ENCODE results near the gene MAP3K3.
"Not testable (repeated sequence)": the region's sequence is repeated elsewhere in the genome, so short reads cannot be mapped to it uniquely, and the experiment has no call there.

MAP3K3 gene

GRCh38 chr17:63704836-63705235 is 82.6 kb downstream of the MAP3K3 start:
- DNase-seq (ENCODE audit: low read depth in 2 of 2, low spot score in 1 of 2), result no peak

GRCh38 chr17:63705657-63706056 is 83.4 kb downstream of the MAP3K3 start:
- DNase-seq (ENCODE audit: low read depth in 2 of 2, low spot score in 1 of 2), result no peak

- DNase-seq (ENCODE audit: low read depth in 2 of 2, low spot score in 1 of 2), result no peak
These were observed 84.3 kb downstream of the MAP3K3 start for GRCh38 chr17:63706336-63707082.

GRCh38 chr17:63707151-63707550 is 84.9 kb downstream of the MAP3K3 start:
- no peak for DNase-seq (ENCODE audit: low read depth in 2 of 2, low spot score in 1 of 2)

- no peak for DNase-seq (ENCODE audit: low read depth in 2 of 2, low spot score in 1 of 2)
These were observed 86.9 kb downstream of the MAP3K3 start for GRCh38 chr17:63709110-63709509.

- no peak for DNase-seq (ENCODE audit: low read depth in 2 of 2, low spot score in 1 of 2)
These were observed 92.5 kb downstream of the MAP3K3 start for GRCh38 chr17:63714550-63715277.

GRCh38 chr17:63716426-63716825 is 94.2 kb downstream of the MAP3K3 start:
- no peak for DNase-seq (ENCODE audit: low read depth in 2 of 2, low spot score in 1 of 2)

GRCh38 chr17:63718988-63719387 is 96.8 kb downstream of the MAP3K3 start:
- no peak for DNase-seq (ENCODE audit: low read depth in 2 of 2, low spot score in 1 of 2)

- not testable (repeated sequence) for DNase-seq (ENCODE audit: low read depth in 2 of 2, low spot score in 1 of 2)
These were observed 98.0 kb downstream of the MAP3K3 start for GRCh38 chr17:63720194-63720593.

- no peak for DNase-seq (ENCODE audit: low read depth in 2 of 2, low spot score in 1 of 2)
These were observed 100.2 kb downstream of the MAP3K3 start for GRCh38 chr17:63722403-63722802.

GRCh38 chr17:63735691-63736090 is 113.5 kb downstream of the MAP3K3 start:
- no peak for DNase-seq (ENCODE audit: low read depth in 2 of 2, low spot score in 1 of 2)

- no peak for DNase-seq (ENCODE audit: low read depth in 2 of 2, low spot score in 1 of 2)
These were observed 118.4 kb downstream of the MAP3K3 start for GRCh38 chr17:63740464-63741142.

- peak in 1 of 2 donors; percentile 17 for DNase-seq (ENCODE audit: low read depth in 2 of 2, low spot score in 1 of 2)
These were observed 118.9 kb downstream of the MAP3K3 start for GRCh38 chr17:63741143-63741407.

- peak; percentile 95 to 98 for DNase-seq (ENCODE audit: low read depth in 2 of 2, low spot score in 1 of 2)
These were observed 119.4 kb downstream of the MAP3K3 start, which contains the start of gene STRADA for GRCh38 chr17:63741408-63742173. TSS of gene STRADA (minus strand) at chr17:63741799. CDS start at chr17:63728369, 13,430 bp downstream.

All from stimulated activated CD8-positive, alpha-beta memory T cell treated with anti-CD3 and anti-CD28 coated beads, Interleukin-4, amount 100 ng/mL, for 4 hours (primary cell).